DOHH2 (cell line): ENCODE results near the gene PVALEF.

ENCODE experiments used
- EZH2phosphoT487 ChIP-seq: fragments of 200-600 bp; sonication (generic); IDR thresholded peaks from 2 replicates; pipeline ENCODE4 v1.6.1; 2017; ENCODE audit warnings: borderline replicate concordance, mild to moderate bottlenecking, antibody characterized with exemption, low read length, moderate library complexity, mixed read lengths
- TF ChIP-seq, protein P1 (sequence below): fragments of 200-600 bp; sonication (generic); IDR thresholded peaks from one replicate; pipeline ENCODE4 v1.5.1; 2014; ENCODE audit warnings: antibody characterized with exemption, mild to moderate bottlenecking, low read depth, low read length; ENCODE audit not compliant: poor library complexity, severe bottlenecking

DNA sequence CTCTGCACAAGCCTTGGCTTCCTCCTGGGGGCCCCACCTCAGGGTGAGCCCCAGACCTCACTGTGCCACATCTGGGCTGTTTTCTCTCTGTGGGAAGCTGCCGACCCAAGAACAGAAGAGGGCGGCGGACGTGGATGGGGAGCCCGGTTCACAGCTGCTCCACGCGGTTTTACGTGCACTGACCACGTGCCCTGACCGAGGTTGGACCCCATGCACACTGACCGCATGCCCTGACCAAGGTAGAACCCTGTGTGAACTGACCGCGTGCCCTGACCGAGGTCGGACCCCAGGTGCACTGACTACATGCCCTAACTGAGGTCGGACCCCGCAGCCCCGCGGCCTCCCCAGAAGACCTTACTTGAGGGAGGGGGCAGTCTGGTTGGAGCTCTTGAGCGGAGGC, 37.8 kb downstream of the PVALEF start:
- TF ChIP-seq, protein P1, sequence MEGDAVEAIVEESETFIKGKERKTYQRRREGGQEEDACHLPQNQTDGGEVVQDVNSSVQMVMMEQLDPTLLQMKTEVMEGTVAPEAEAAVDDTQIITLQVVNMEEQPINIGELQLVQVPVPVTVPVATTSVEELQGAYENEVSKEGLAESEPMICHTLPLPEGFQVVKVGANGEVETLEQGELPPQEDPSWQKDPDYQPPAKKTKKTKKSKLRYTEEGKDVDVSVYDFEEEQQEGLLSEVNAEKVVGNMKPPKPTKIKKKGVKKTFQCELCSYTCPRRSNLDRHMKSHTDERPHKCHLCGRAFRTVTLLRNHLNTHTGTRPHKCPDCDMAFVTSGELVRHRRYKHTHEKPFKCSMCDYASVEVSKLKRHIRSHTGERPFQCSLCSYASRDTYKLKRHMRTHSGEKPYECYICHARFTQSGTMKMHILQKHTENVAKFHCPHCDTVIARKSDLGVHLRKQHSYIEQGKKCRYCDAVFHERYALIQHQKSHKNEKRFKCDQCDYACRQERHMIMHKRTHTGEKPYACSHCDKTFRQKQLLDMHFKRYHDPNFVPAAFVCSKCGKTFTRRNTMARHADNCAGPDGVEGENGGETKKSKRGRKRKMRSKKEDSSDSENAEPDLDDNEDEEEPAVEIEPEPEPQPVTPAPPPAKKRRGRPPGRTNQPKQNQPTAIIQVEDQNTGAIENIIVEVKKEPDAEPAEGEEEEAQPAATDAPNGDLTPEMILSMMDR: no peak
- no peak for TF ChIP-seq EZH2phosphoT487
